SK-N-MC (cell line): ENCODE measurements around the gene PRPF6.

Experiments used
- EZH2 ChIP-seq: fragments of 200-600 bp; sonication (generic); IDR thresholded peaks from one replicate; pipeline ENCODE4 v1.6.1; 2017; ENCODE audit warnings: antibody characterized with exemption
- FOXP2 ChIP-seq: optimal IDR thresholded peaks from 2 replicates; pipeline ENCODE3; 2011; ENCODE audit warnings: mild to moderate bottlenecking, moderate library complexity; ENCODE audit not compliant: insufficient read depth; ENCODE audit errors: extremely low read length, control extremely low read depth
- POLR2AphosphoS5 ChIP-seq: IDR thresholded peaks from 2 replicates; pipeline ENCODE4 v1.6.1; 2012; ENCODE audit warnings: mild to moderate bottlenecking, low read depth, low read length, borderline replicate concordance

DNA sequence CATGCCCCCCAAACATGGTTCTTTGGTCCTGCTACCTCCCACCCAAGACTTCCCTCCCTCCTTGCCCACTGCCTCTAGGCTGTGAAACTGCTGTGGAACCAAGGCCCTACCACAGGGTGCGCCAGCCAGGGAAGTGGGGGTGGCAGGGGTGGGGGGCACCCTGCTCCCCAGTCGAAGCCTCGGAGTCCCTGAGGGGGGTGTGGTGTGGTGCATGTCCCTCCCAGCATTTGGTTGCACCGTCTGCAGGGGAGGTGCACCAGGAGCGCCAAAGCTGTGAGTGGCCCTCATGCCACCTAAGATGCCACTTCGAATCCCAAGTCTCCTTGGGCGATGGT lies 96.6 kb downstream of the PRPF6 start:
- TF ChIP-seq EZH2 (no peak), POLR2AphosphoS5 (no peak), FOXP2 (no peak)
